HG03442 (cell line): Measurements from ENCODE around the gene CFC1B.
"Not testable (repeated sequence)": the region's sequence is repeated elsewhere in the genome, so short reads cannot be mapped to it uniquely, and the experiment has no call there.

Experiments used
- ATAC-seq: cut with Tn5 transposase; IDR thresholded peaks from one replicate; pipeline ENCODE4 v1.9.1; 2021; ENCODE audit warnings: mild to moderate bottlenecking, moderate library complexity; ENCODE audit not compliant: unreplicated experiment

The CFC1B gene

GRCh38 chr2:130520992-130521391 is at the start of gene CFC1B:
TSS of gene CFC1B (plus strand) at chr2:130521222. CDS start at chr2:130521485, 263 bp downstream.
- not testable (repeated sequence) for ATAC-seq

GRCh38 chr2:130491073-130491472 is 29.9 kb upstream of the CFC1B start:
- not testable (repeated sequence) for ATAC-seq

GRCh38 chr2:130509228-130509627 is 11.8 kb upstream of the CFC1B start, which contains the start of gene POTEI:
TSS of gene POTEI (minus strand) at chr2:130509328. CDS start at chr2:130509235, 93 bp downstream.
- ATAC-seq = not testable (repeated sequence)

- ATAC-seq = not testable (repeated sequence)
Measured at GRCh38 chr2:130510807-130511746, 9.9 kb upstream of the CFC1B start.

GRCh38 chr2:130511747-130512451 is 9.1 kb upstream of the CFC1B start:
- ATAC-seq = not testable (repeated sequence)

GRCh38 chr2:130518516-130519106 is 2.4 kb upstream of the CFC1B start:
- ATAC-seq = not testable (repeated sequence)

GRCh38 chr2:130522390-130522789 is 1.4 kb downstream of the CFC1B start:
- not testable (repeated sequence) for ATAC-seq

- ATAC-seq = not testable (repeated sequence)
Measured at GRCh38 chr2:130527365-130527967, 6.4 kb downstream of the CFC1B start.

- not testable (repeated sequence) for ATAC-seq
Measured at GRCh38 chr2:130529545-130529944, 8.5 kb downstream of the CFC1B start.

- ATAC-seq = not testable (repeated sequence)
Measured at GRCh38 chr2:130530212-130530611, 9.2 kb downstream of the CFC1B start.

GRCh38 chr2:130531225-130531624 is 10.2 kb downstream of the CFC1B start:
- peak; percentile 90 for ATAC-seq

GRCh38 chr2:130531672-130532071 is 10.7 kb downstream of the CFC1B start:
- ATAC-seq = peak; percentile 36

- ATAC-seq = not testable (repeated sequence)
Measured at GRCh38 chr2:130536654-130537053, 15.6 kb downstream of the CFC1B start.

GRCh38 chr2:130538271-130538670 is 17.2 kb downstream of the CFC1B start:
- ATAC-seq = not testable (repeated sequence)

GRCh38 chr2:130542789-130543188 is 21.8 kb downstream of the CFC1B start:
- ATAC-seq = not testable (repeated sequence)

- ATAC-seq = not testable (repeated sequence)
Measured at GRCh38 chr2:130543785-130544528, 22.9 kb downstream of the CFC1B start.

GRCh38 chr2:130544978-130545377 is 24.0 kb downstream of the CFC1B start:
- ATAC-seq = not testable (repeated sequence)

- ATAC-seq = not testable (repeated sequence)
Measured at GRCh38 chr2:130548418-130548817, 27.4 kb downstream of the CFC1B start.

- not testable (repeated sequence) for ATAC-seq
Measured at GRCh38 chr2:130549475-130549874, 28.5 kb downstream of the CFC1B start.

- ATAC-seq = not testable (repeated sequence)
Measured at GRCh38 chr2:130554178-130554577, 33.2 kb downstream of the CFC1B start.
